HepG2 (cell line): ENCODE results near the gene PGAP3. TPM values are rescaled to one million over a fixed set of nuclear protein-coding genes. Genes with fewer than 3 reads are reported as not detected.

Experiments used
- CBX1 ChIP-seq: IDR thresholded peaks from one replicate; pipeline ENCODE4 v1.6.1; 2016; ENCODE audit warnings: antibody characterized with exemption, low read depth
- DDIT3 ChIP-seq: sonication (generic); formaldehyde crosslinking; IDR thresholded peaks from 2 replicates; pipeline ENCODE4 v1.4.0; 2020; ENCODE audit warnings: mild to moderate bottlenecking, missing genetic modification reagents
- DNMT3B ChIP-seq: conservative IDR thresholded peaks from 2 replicates; pipeline ENCODE4 v1.6.1; 2016; ENCODE audit warnings: missing biosample characterization, control low read depth
- GMEB2 ChIP-seq: IDR thresholded peaks from 2 replicates; pipeline ENCODE4 v1.6.1; 2016; ENCODE audit warnings: missing biosample characterization, missing genetic modification reagents, low read depth
- KAT7 ChIP-seq: IDR thresholded peaks from 2 replicates; pipeline ENCODE4 v1.6.1; 2018; ENCODE audit warnings: borderline replicate concordance, missing compliant biosample characterization
- MLXIP ChIP-seq: sonication (generic); formaldehyde crosslinking; IDR thresholded peaks from 2 replicates; pipeline ENCODE4 v1.9.0; 2021; ENCODE audit warnings: missing genetic modification reagents, borderline replicate concordance
- MTF2 ChIP-seq: sonication (generic); formaldehyde crosslinking; IDR thresholded peaks from 2 replicates; pipeline ENCODE4 v1.5.0; 2020; ENCODE audit warnings: missing genetic modification reagents, borderline replicate concordance
- PHF21A ChIP-seq: sonication (generic); formaldehyde crosslinking; IDR thresholded peaks from 2 replicates; pipeline ENCODE4 v1.5.0; 2020; ENCODE audit warnings: mild to moderate bottlenecking, missing genetic modification reagents
- SALL1 ChIP-seq: sonication (generic); formaldehyde crosslinking; IDR thresholded peaks from 2 replicates; pipeline ENCODE4 v1.8.0; 2022; ENCODE audit warnings: mild to moderate bottlenecking, missing genetic modification reagents
- SMAD3 ChIP-seq: sonication (generic); formaldehyde crosslinking; IDR thresholded peaks from 2 replicates; pipeline ENCODE4 v1.4.0; 2020; ENCODE audit warnings: missing genetic modification reagents
- SUZ12 ChIP-seq: fragments of 150-350 bp; IDR thresholded peaks from 2 replicates; pipeline ENCODE4 v1.6.1; 2014; ENCODE audit warnings: low read depth, low read length
- TEAD3 ChIP-seq: optimal IDR thresholded peaks from 2 replicates; pipeline ENCODE3; 2016; ENCODE audit warnings: borderline replicate concordance
- XRCC5 ChIP-seq: fragments of 200-400 bp; formaldehyde crosslinking; optimal IDR thresholded peaks from 2 replicates; pipeline ENCODE3; 2017; ENCODE audit warnings: mild to moderate bottlenecking, low read length
- ZFP90 ChIP-seq: sonication (generic); formaldehyde crosslinking; IDR thresholded peaks from 2 replicates; pipeline ENCODE4 v1.8.0; 2022; ENCODE audit warnings: missing genetic modification reagents, mild to moderate bottlenecking, inconsistent platforms, borderline replicate concordance
- ZNF264 ChIP-seq: sonication (generic); formaldehyde crosslinking; IDR thresholded peaks from 2 replicates; pipeline ENCODE4 v1.4.0; 2020; ENCODE audit warnings: missing genetic modification reagents
- ZNF570 ChIP-seq: sonication (generic); formaldehyde crosslinking; IDR thresholded peaks from 2 replicates; pipeline ENCODE4 v1.4.0; 2020; ENCODE audit warnings: mild to moderate bottlenecking, missing genetic modification reagents, borderline replicate concordance
- ZNF598 ChIP-seq: sonication (generic); formaldehyde crosslinking; IDR thresholded peaks from 2 replicates; pipeline ENCODE4 v1.5.1; 2020; ENCODE audit warnings: mild to moderate bottlenecking, missing genetic modification reagents, borderline replicate concordance
- ZNF605 ChIP-seq: sonication (generic); formaldehyde crosslinking; IDR thresholded peaks from 2 replicates; pipeline ENCODE4 v1.8.0; 2022; ENCODE audit warnings: mild to moderate bottlenecking, missing genetic modification reagents
- ZNF614 ChIP-seq: IDR thresholded peaks from 2 replicates; pipeline ENCODE4 v1.6.1; 2018; ENCODE audit warnings: missing biosample characterization, missing genetic modification reagents, inconsistent platforms, borderline replicate concordance
- ZNF619 ChIP-seq: sonication (generic); formaldehyde crosslinking; IDR thresholded peaks from 2 replicates; pipeline ENCODE4 v1.4.0; 2020; ENCODE audit warnings: mild to moderate bottlenecking, missing genetic modification reagents
- ZNF644 ChIP-seq: IDR thresholded peaks from 2 replicates; pipeline ENCODE4 v1.6.1; 2016; ENCODE audit warnings: low read depth
- ZNF782 ChIP-seq: sonication (generic); formaldehyde crosslinking; IDR thresholded peaks from 2 replicates; pipeline ENCODE4 v1.4.0; 2020; ENCODE audit warnings: missing genetic modification reagents, mild to moderate bottlenecking, borderline replicate concordance
- ZNF879 ChIP-seq: sonication (generic); formaldehyde crosslinking; IDR thresholded peaks from 2 replicates; pipeline ENCODE4 v1.8.1; 2023; ENCODE audit warnings: missing genetic modification reagents
- ZSCAN22 ChIP-seq: sonication (generic); formaldehyde crosslinking; IDR thresholded peaks from 2 replicates; pipeline ENCODE4 v1.4.0; 2020; ENCODE audit warnings: mild to moderate bottlenecking, missing genetic modification reagents
- polyA plus RNA-seq, 8 experiments: library from polyadenylated mRNA; depleted of rRNA in 3 of 8; stranded (reverse) in 7 of 8; unstranded in 1 of 8; fragments of >200 nt; fragmentation: Illumina TruSeq in 4 of 8; extraction: Trizol in 4 of 8; gene quantifications; 2 replicates each; pipeline versions ENCODE4 v1.2.1 to v1.2.3, GENCODE V29; 2011 to 2016; ENCODE audit warnings: low read depth in 4 of 8, missing spikeins in 1 of 8, mixed read lengths in 1 of 8; ENCODE audit not compliant: insufficient read depth in 1 of 8
- total RNA-seq, 5 experiments: library from RNA; depleted of rRNA; stranded (reverse); fragments of >200 nt; fragmentation: Illumina TruSeq; extraction: Trizol; gene quantifications; 2 replicates each; pipeline ENCODE4 v1.2.3, GENCODE V29; 2016; ENCODE audit warnings: low read depth in 1 of 5
- TF ChIP-seq, protein P1 (sequence below): sonication (generic); formaldehyde crosslinking; IDR thresholded peaks from 2 replicates; pipeline ENCODE4 v1.4.0; 2020; ENCODE audit warnings: missing genetic modification reagents; ENCODE audit errors: not compliant biosample characterization

Gene PGAP3
- total and polyA plus RNA-seq, 2 of the 13 experiments (the other 11 are each of a cell fraction or from before 2014, with no cell fraction given): 11.9 to 14.6 TPM

GRCh38 chr17:39621523-39622379 is 66.1 kb downstream of the PGAP3 start (continued):
- no peak for TF ChIP-seq ZSCAN22 (CRISPR knock-in tag)
- TF ChIP-seq ZNF619 (CRISPR knock-in tag): peak; percentile 92
- TF ChIP-seq DNMT3B (CRISPR knock-in tag): peak; percentile 88; the same call in 1 of the 2 replicates
- no peak for TF ChIP-seq ZNF570 (CRISPR knock-in tag)
- TF ChIP-seq DDIT3: no peak
- peak; percentile 76; the same call in 1 of the 2 replicates for TF ChIP-seq SMAD3 (CRISPR knock-in tag)
- TF ChIP-seq XRCC5: peak; percentile 100
- TF ChIP-seq CBX1: peak; percentile 72
- TF ChIP-seq ZNF782 (CRISPR knock-in tag): peak; percentile 20; the same call in 1 of the 2 replicates
- TF ChIP-seq ZNF614 (CRISPR knock-in tag): peak; percentile 63; the same call in 1 of the 2 replicates
- peak; percentile 38; the same call in 1 of the 2 replicates for TF ChIP-seq KAT7 (CRISPR knock-in tag)
- 0 out of 2 replicates have a peak, but pooled peaks have one; percentile 28 for TF ChIP-seq PHF21A (CRISPR knock-in tag)
- no peak for TF ChIP-seq ZNF879
- TF ChIP-seq SUZ12: peak; percentile 26; the same call in 1 of the 2 replicates
- TF ChIP-seq ZNF598 (CRISPR knock-in tag): 0 out of 2 replicates have a peak, but pooled peaks have one; percentile 20
- TF ChIP-seq MTF2 (CRISPR knock-in tag): no peak
- TF ChIP-seq ZNF644 (CRISPR knock-in tag): no peak
- peak; percentile 40; the same call in 1 of the 2 replicates for TF ChIP-seq ZNF605 (CRISPR knock-in tag)
- TF ChIP-seq, protein P1, sequence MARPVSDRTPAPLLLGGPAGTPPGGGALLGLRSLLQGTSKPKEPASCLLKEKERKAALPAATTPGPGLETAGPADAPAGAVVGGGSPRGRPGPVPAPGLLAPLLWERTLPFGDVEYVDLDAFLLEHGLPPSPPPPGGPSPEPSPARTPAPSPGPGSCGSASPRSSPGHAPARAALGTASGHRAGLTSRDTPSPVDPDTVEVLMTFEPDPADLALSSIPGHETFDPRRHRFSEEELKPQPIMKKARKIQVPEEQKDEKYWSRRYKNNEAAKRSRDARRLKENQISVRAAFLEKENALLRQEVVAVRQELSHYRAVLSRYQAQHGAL (CRISPR knock-in tag): peak; percentile 33
- TF ChIP-seq GMEB2: 0 out of 2 replicates have a peak, but pooled peaks have one; percentile 28
- TF ChIP-seq TEAD3 (CRISPR knock-in tag): peak; percentile 78
- no peak for TF ChIP-seq MLXIP (CRISPR knock-in tag)
- TF ChIP-seq SALL1 (CRISPR knock-in tag): peak; percentile 87
- TF ChIP-seq ZFP90: peak; percentile 63; the same call in 1 of the 2 replicates
- TF ChIP-seq ZNF264 (CRISPR knock-in tag): no peak
